ENCODE measurements around the gene DNAJC17.

Gene DNAJC17

GRCh38 chr15:40807888-40808461, 702 bp upstream of the DNAJC17 start:
- H3K4me3 ChIP-seq (ENCODE audit: low read depth, low read length), result peak overlapping the region; percentile 95
- DNase-seq (ENCODE audit: low read depth), result no peak
- TF ChIP-seq CTCF (IDR thresholded peaks at IDR 0.05; ENCODE audit: low read depth, low read length, missing control alignments), result no peak

DNA sequence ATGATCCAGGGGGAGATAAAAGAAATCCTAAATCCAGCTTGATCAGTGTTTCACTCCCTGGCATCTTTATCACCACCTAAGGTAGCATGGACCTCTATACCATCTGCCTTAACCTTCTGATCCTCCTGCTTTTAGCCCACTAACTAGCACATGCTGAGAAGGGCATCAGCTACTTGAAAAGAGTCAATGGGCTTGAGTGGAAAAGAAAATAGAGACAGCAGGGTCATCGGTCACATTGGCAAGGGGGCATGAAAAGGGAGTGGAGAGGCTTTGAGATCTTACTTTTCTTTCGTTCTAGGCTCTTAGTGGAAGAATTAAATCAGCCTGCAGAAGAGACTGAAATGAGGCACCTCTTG, 623 bp downstream of the DNAJC17 start:
- H3K4me3 ChIP-seq (ENCODE audit: low read depth, low read length), result peak overlapping the region; percentile 95
- no peak for TF ChIP-seq CTCF (IDR thresholded peaks at IDR 0.05; ENCODE audit: low read depth, low read length, missing control alignments)
- DNase-seq (ENCODE audit: low read depth), result no peak

- no peak for TF ChIP-seq CTCF (IDR thresholded peaks at IDR 0.05; ENCODE audit: low read depth, low read length, missing control alignments)
- H3K4me3 ChIP-seq (ENCODE audit: low read depth, low read length), result no peak overlapping the region
- DNase-seq (ENCODE audit: low read depth), result no peak
Measured at GRCh38 chr15:40803688-40804087, 3.6 kb downstream of the DNAJC17 start.

DNA sequence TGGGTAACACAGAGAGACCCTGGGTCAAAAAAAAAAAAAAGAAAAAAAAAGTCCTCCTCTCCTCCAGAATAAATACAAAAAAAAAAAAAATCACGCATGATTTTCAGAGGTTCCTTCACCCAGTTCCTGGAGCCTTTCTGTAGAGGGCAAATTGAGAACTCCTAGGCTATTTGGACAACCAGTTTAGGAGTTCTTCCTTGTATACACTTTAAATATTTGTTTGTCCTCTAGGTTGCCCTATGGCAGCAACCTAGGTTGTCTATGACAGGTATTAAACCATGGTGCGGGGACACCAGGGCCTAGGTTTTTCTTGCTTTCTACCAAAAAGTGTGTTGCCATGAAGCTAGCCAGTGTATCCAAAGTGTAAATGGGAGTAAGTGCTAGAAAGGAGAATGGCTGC, 4.2 kb downstream of the DNAJC17 start:
- DNase-seq (ENCODE audit: low read depth), result no peak

DNA sequence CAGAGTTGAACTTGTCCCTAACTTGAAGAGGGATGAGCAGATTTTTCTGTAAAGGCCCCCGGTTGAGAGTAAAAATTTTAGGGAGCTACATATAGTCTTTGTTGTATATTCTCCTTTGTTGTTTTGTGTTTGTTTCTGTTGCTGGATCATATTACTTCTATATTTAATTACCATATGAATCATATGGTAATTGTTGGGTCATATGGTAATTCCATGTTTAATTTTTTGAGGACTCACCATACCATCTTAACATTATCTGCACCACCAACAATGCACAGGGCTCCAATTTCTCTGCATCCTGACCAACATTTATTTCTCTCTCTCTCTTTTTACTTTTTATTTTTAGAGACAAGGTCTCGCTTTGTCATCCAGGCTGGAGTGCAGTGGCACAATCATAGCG, 7.8 kb downstream of the DNAJC17 start:
- TF ChIP-seq CTCF (IDR thresholded peaks at IDR 0.05; ENCODE audit: low read depth, low read length, missing control alignments), result no peak
- no peak overlapping the region for H3K4me3 ChIP-seq (ENCODE audit: low read depth, low read length)
- DNase-seq (ENCODE audit: low read depth), result no peak

More for the DNA sequence above, 4.2 kb downstream of the DNAJC17 start:
- TF ChIP-seq CTCF (IDR thresholded peaks at IDR 0.05; ENCODE audit: low read depth, low read length, missing control alignments), result no peak
- no peak overlapping the region for H3K4me3 ChIP-seq (ENCODE audit: low read depth, low read length)

GRCh38 chr15:40796512-40796911, 10.8 kb downstream of the DNAJC17 start:
- H3K4me3 ChIP-seq (ENCODE audit: low read depth, low read length), result no peak overlapping the region
- TF ChIP-seq CTCF (IDR thresholded peaks at IDR 0.05; ENCODE audit: low read depth, low read length, missing control alignments), result no peak
- DNase-seq (ENCODE audit: low read depth), result no peak

- no peak overlapping the region for H3K4me3 ChIP-seq (ENCODE audit: low read depth, low read length)
- TF ChIP-seq CTCF (IDR thresholded peaks at IDR 0.05; ENCODE audit: low read depth, low read length, missing control alignments), result no peak
- no peak for DNase-seq (ENCODE audit: low read depth)
Measured at GRCh38 chr15:40796041-40796440, 11.2 kb downstream of the DNAJC17 start.

All from GM12864 (cell line).